HUDEP-2 (cell line): ENCODE measurements around the gene KMT2E.
A peak's percentile ranks its signal among the peaks of the same experiment; 100 is the strongest.
"Not testable (repeated sequence)": the region's sequence is repeated elsewhere in the genome, so short reads cannot be mapped to it uniquely, and the experiment has no call there.

Experiments
- DNase-seq, 76 experiments: peaks; one replicate each; lab custom pipeline; 2025; ENCODE audit not compliant: unreplicated experiment in 76 of 76; lab: John Stamatoyannopoulos, UW

KMT2E gene

GRCh38 chr7:105021967-105022366, 8.0 kb downstream of the KMT2E start:
- DNase-seq = no peak

GRCh38 chr7:105022458-105022857, 8.5 kb downstream of the KMT2E start:
- no peak for DNase-seq

GRCh38 chr7:105024734-105025133, 10.7 kb downstream of the KMT2E start:
- DNase-seq = no peak

DNA sequence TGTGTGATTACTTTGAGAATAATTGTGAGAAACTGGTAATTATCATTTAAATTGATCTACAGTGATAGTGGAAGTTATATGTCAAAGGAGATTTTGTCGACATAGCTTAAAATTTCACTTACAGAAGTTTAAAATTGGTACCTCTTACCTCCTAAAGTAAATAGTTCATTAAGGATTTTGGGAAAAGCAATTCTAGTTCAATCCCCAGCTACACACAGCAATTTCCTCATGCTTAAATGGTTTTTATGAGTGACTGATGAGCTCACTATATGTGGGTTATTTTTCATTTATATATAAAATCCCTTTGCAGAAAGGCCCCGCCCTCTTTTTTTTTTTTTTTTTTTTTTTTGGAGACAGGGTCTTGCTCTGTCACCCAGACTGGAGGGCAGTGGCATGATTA, 12.7 kb downstream of the KMT2E start:
- DNase-seq = no peak

DNA sequence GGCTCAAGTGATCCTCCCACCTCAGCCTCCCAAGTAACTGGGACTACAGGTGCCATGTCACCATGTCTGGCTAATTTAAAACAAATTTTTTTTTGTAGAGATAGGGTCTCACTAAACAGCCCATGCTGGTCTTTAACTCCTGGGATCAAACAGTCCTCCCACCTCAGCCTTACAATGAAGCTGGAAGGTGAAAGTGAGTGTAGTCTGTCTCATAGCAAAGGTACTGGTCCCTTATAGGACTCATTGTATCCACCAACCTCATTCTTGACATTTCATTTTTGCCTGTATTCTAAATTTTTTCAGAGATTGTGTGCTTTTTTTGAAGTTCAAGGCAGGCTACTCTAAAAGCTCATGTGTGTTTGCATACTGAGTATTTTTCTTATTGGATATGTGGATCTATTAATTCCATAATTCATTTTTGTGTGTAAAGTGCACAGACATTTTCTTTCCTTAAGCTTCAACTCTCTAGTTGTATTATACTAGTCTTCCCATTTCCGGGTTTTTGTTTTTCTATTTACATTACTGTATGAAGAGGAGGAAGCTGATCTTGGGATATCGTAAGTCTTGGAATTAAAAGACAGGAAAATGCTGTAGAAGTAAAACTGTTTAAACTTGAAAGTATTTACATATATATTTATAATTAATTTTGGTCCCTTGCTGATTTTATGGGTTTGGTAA, 13.3 kb downstream of the KMT2E start:
- no peak for DNase-seq

- no peak for DNase-seq
Measured at GRCh38 chr7:105028004-105028403, 14.0 kb downstream of the KMT2E start.

- DNase-seq = not testable (repeated sequence)
Measured at GRCh38 chr7:105028941-105029340, 14.9 kb downstream of the KMT2E start.

GRCh38 chr7:105030447-105030846, 16.4 kb downstream of the KMT2E start:
- DNase-seq = no peak

GRCh38 chr7:105032553-105033214, 18.7 kb downstream of the KMT2E start:
- no peak for DNase-seq

GRCh38 chr7:105035349-105035748, 21.3 kb downstream of the KMT2E start:
- DNase-seq = no peak

DNA sequence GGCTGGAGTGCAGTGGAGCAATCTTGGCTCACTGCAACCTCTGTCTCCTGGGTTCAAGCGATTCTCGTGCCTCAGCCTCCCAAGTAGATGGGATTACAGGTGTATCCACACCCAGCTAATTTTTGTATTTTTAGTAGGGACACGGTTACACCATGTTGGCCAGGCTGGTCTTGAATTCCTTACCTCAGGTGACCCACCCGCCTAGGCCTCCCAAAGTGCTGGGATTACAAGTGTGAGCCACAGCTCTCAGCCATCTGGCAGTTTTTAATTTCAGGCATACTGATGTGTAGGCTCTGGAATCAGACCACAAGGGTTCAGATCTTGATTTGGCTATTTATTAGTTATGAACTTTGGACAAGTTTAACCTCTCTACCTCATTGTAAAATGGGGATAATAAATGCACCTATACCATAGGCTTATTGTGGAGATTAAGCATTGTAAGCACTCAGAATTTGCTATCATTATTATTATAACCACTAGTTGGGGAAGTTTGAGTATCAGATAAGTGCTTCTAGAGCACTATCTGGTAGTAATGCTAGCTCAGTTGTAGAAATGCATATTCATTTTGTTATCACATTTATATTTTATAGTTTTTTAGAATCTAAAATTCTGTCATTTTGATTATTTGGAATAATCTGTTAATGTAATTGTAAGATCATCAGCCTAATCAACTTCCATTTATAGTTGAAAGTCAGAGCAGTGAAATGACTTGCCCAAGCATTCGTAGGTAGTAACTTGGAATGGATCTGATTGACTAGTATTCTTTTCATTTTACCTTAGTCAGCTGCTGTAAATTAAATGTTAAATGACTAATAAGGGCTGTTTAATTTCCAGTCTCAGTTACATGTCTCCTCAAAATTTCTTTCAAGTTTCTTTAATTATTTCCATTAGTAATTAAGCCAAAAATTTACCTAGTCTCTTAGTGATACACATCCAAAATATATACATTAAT, 22.5 kb downstream of the KMT2E start:
- no peak for DNase-seq

- DNase-seq = no peak
Measured at GRCh38 chr7:105037319-105037718, 23.3 kb downstream of the KMT2E start.

DNA sequence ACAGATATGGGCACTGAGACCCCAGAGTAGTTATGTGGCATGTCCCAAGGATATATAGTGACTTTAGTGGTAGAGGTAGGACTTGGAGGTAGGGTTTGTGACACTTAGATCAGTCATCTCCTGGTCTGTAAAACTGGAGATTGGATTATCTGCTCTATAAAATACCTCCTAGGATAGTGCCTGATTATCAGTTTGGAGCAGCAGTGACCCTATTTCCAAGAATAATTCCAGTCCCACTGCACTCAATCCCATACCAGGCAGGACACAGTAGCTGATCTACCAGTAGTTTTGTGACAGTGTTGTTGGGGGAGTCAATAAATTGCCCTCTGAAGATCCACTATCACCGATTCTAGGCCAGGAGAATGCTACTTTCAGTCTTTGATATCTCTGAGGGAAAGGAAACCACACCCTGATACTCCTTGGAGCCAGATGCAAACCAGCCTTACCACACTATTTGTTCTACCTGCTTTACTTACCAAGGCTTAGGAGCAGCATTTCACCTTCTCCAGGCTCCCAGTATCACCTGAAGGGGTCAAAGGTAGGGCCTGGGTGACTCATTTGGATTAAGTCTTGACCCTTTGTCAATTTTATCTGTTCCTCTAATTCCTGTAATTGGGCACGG, 30.6 kb downstream of the KMT2E start:
- DNase-seq = peak in 5 of 76 experiments; percentile 12 to 22 (median 18)

GRCh38 chr7:105046414-105046813, 32.4 kb downstream of the KMT2E start:
- no peak for DNase-seq

- DNase-seq = no peak
Measured at GRCh38 chr7:105047932-105048331, 33.9 kb downstream of the KMT2E start.

DNA sequence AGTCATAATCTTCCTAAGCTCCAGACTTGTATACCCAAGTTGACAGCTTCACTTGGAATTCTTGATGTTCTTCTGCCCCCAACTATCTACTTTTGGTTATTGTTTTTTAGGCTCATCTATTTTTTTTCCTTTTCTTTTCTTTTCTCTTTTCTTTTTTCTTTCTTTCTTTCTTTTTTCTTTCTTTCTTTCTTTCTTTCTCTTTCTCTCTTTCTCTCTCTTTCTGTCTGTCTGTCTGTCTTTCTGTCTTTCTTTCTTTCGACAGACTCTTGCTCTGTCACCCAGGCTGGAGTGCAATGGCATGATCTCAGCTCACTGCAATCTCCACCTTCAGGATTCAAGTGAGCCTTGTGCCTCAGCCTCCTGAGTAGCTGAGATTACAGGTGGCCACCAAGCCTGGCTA, 36.5 kb downstream of the KMT2E start:
- DNase-seq = no peak

GRCh38 chr7:105050899-105051298, 36.9 kb downstream of the KMT2E start:
- not testable (repeated sequence) for DNase-seq

DNA sequence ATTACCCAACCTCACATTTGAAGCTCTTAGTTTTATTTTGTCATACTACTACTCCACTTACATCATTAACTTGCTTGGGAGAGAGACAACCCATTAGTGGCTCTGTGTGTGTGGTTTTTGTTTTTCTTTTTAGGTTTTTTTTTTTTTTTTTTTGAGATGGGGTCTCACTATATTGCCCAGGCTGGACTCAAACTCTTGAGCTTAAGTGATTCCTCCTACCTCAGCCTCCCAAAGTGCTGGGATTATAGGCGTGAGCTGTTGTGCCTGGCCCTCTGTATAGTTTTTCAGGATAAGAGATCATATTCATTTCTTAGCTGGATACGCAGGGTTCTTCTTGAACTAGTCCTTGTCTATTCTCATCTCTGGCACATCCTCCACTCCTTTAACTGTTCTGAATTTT, 41.1 kb downstream of the KMT2E start:
- no peak for DNase-seq

GRCh38 chr7:105055621-105056020, 41.6 kb downstream of the KMT2E start:
- DNase-seq = peak in 1 of 76 experiments; percentile 4

- DNase-seq = no peak
Measured at GRCh38 chr7:105057472-105057871, 43.5 kb downstream of the KMT2E start.

- no peak for DNase-seq
Measured at GRCh38 chr7:105060437-105060836, 46.4 kb downstream of the KMT2E start.
